Measurements from ENCODE around the gene PCSK4. TPM values are rescaled to one million over a fixed set of nuclear protein-coding genes. Genes with fewer than 3 reads are reported as not detected.

Gene PCSK4
- total and polyA plus RNA-seq, 10 of the 15 experiments (the other 5 are each of a cell fraction or from before 2014, with no cell fraction given): 0.27 to 0.99 (median 0.40) TPM; not detected in 3

DNA sequence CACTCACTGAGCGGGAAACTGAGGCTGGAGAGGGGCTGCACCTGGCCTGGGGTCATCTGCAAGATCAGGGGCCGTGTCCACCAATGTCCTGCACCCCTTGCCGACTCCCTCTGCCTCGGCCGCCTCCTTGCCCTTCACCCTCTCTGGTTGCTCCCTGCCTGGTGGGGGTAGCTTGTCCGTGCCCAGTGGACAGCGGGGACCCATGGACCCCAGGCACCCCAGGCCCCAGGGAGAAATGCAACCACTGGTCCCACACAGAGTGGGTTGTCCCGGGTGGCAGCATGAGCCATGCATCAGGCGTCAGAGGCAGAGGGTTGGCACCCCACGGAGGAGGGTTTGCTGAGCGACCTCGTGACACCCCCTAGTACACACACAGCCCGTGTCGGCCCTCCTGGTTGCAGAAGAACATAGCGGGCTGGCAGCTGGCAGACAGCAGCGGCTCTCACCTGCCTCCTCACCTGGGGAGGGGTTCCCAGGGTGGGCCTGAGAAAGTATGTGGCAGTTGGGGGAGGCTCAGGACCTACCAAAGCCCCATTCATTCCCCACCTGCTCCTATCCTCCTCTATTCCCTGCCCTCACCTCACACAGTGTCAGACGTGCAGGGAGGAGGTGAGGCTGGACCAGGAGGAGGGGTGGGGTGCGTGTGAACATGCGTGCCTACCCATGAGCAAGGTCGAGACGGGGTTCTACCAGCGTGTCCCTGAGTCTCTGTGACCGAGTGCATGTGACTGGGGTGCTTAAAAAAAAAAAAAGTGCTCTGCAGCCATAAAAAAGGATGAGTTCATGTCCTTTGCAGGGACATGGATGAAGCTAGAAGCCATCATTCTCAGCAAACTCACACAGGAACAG is 14.0 kb upstream of the PCSK4 start:
- Histone ChIP-seq H3K4me3 (no peak overlapping the region), H3K36me3 (ENCODE audit: control insufficient read depth in 2 of 2, insufficient read depth in 2 of 2, low read length in 1 of 2) (no peaks in the 10 kb centered on the region), H3K9ac (ENCODE audit: control insufficient read depth, insufficient read depth, low read length) (no peak overlapping the region), H4K20me1 (ENCODE audit: control insufficient read depth, insufficient read depth) (no peaks in the 10 kb centered on the region), H3K4me1 (ENCODE audit: control insufficient read depth, insufficient read depth, low read length) (no peaks in the 10 kb centered on the region), H3K79me2 (ENCODE audit: control insufficient read depth, insufficient read depth, low read length) (no peaks in the 10 kb centered on the region), H3K27ac (ENCODE audit: control insufficient read depth, insufficient read depth) (no peak overlapping the region), H3K9me3 (replicated peaks; ENCODE audit: control insufficient read depth, insufficient read depth, low read length) (no peaks in the 10 kb centered on the region; the same call in 2 of the 3 replicates), H2AFZ (ENCODE audit: control insufficient read depth, low read depth, low read length) (no peak overlapping the region), H3K4me2 (ENCODE audit: control insufficient read depth, insufficient read depth) (no peak overlapping the region), H3K27me3 (replicated peaks in 1 of 2; ENCODE audit: control insufficient read depth in 2 of 2, insufficient read depth in 2 of 2, low read length in 1 of 2) (no peaks in the 10 kb centered on the region; a peak in 1 of 4 replicates)
- no TSS peak for BruUV-seq (replicated peaks)
- 31% methylated on average over 22 of the region's 23 CpGs for WGBS (ENCODE audit: insufficient coverage, insufficient replicate concordance, low lambda C conversion rate, missing lambda C conversion rate)
- TF ChIP-seq JUND (IDR thresholded peaks at IDR 0.05; ENCODE audit: low read depth, low read length) (no peak), PML (IDR thresholded peaks at IDR 0.05; ENCODE audit: low read length) (no peak), SPI1 (IDR thresholded peaks at IDR 0.05; ENCODE audit: borderline replicate concordance, insufficient read depth, low read depth, low read length) (no peak), SRF (IDR thresholded peaks at IDR 0.05; ENCODE audit: low read depth in 2 of 2, low read length in 2 of 2) (no peak), RCOR1 (conservative IDR thresholded peaks at IDR 0.05; ENCODE audit: low read depth, low read length) (no peak), ZNF622 (IDR thresholded peaks at IDR 0.05) (no peak)
- TF ChIP-seq, protein P1, sequence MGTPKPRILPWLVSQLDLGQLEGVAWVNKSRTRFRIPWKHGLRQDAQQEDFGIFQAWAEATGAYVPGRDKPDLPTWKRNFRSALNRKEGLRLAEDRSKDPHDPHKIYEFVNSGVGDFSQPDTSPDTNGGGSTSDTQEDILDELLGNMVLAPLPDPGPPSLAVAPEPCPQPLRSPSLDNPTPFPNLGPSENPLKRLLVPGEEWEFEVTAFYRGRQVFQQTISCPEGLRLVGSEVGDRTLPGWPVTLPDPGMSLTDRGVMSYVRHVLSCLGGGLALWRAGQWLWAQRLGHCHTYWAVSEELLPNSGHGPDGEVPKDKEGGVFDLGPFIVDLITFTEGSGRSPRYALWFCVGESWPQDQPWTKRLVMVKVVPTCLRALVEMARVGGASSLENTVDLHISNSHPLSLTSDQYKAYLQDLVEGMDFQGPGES (IDR thresholded peaks at IDR 0.05): no peak
- TF ChIP-seq, protein P2, sequence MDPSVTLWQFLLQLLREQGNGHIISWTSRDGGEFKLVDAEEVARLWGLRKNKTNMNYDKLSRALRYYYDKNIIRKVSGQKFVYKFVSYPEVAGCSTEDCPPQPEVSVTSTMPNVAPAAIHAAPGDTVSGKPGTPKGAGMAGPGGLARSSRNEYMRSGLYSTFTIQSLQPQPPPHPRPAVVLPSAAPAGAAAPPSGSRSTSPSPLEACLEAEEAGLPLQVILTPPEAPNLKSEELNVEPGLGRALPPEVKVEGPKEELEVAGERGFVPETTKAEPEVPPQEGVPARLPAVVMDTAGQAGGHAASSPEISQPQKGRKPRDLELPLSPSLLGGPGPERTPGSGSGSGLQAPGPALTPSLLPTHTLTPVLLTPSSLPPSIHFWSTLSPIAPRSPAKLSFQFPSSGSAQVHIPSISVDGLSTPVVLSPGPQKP (IDR thresholded peaks at IDR 0.05; ENCODE audit: low read depth, low read length): no peak
- intact Hi-C loops (cut with micrococcal nuclease; ENCODE audit: unreplicated experiment): no loop called here
- ChIA-PET POLR2A (no interaction called here), CTCF (interaction anchor here (0.6 to 1.2 kb wide), 3 partner anchors 15 to 187 kb away, joined by 3 read pairs; no protein-coding TSS in a partner anchor), RAD21 (ENCODE audit: unreplicated experiment) (no interaction called here), SMC1A (ENCODE audit: uncharacterized antibody, unreplicated experiment) (no interaction called here)
- DNase-seq (ENCODE audit: low read depth, low spot score) (no peak), ATAC-seq (no peak), FAIRE-seq (no peak)
- in situ Hi-C loops (cut with MboI): no loop called here

Data from GM12878 (cell line).